IPS-18a (cell line): ENCODE data around the gene TUBA1C.
"Not testable (repeated sequence)": the region's sequence is repeated elsewhere in the genome, so short reads cannot be mapped to it uniquely, and the experiment has no call there.

Experiments used
- H3K27ac ChIP-seq: one replicate; pipeline ENCODE4 v1.5.1; 2013; ENCODE audit warnings: low read length
- H3K27me3 ChIP-seq: one replicate; pipeline ENCODE4 v1.6.1; 2013; ENCODE audit warnings: mild to moderate bottlenecking, low read length; ENCODE audit not compliant: control insufficient read depth, insufficient read depth
- H3K36me3 ChIP-seq: one replicate; pipeline ENCODE4 v1.6.1; 2013; ENCODE audit warnings: low read depth, low read length; ENCODE audit not compliant: control insufficient read depth
- H3K4me1 ChIP-seq: one replicate; pipeline ENCODE4 v1.6.1; 2013; ENCODE audit warnings: low read depth, low read length; ENCODE audit not compliant: control insufficient read depth
- H3K4me3 ChIP-seq: one replicate; pipeline ENCODE4 v1.5.1; 2013; ENCODE audit warnings: low read length
- H3K9ac ChIP-seq: one replicate; pipeline ENCODE4 v1.6.1; 2013; ENCODE audit warnings: mild to moderate bottlenecking, low read length, moderate library complexity
- H3K9me3 ChIP-seq: one replicate; pipeline ENCODE4 v1.6.1; 2013; ENCODE audit warnings: low read depth, low read length; ENCODE audit not compliant: control insufficient read depth

Gene TUBA1C

GRCh38 chr12:49257508-49258184, 7.2 kb upstream of the TUBA1C start:
- H3K27ac ChIP-seq, H3K36me3 ChIP-seq, H3K27me3 ChIP-seq, H3K4me3 ChIP-seq, H3K4me1 ChIP-seq, H3K9ac ChIP-seq, H3K9me3 ChIP-seq: not testable (repeated sequence)

- H3K9me3 ChIP-seq: no peaks in the 10 kb centered on the region
- H3K27me3 ChIP-seq: no peaks in the 10 kb centered on the region
- no peak overlapping the region for H3K9ac ChIP-seq
- no peak overlapping the region for H3K27ac ChIP-seq
- no peak overlapping the region for H3K4me3 ChIP-seq
- H3K4me1 ChIP-seq: no peaks in the 10 kb centered on the region
- H3K36me3 ChIP-seq: no peaks in the 10 kb centered on the region
Measured at GRCh38 chr12:49259452-49259851, 5.4 kb upstream of the TUBA1C start.

GRCh38 chr12:49260166-49260565, 4.7 kb upstream of the TUBA1C start:
- H3K4me1 ChIP-seq: no peaks in the 10 kb centered on the region
- no peak overlapping the region for H3K4me3 ChIP-seq
- H3K27me3 ChIP-seq: no peaks in the 10 kb centered on the region
- no peak overlapping the region for H3K9ac ChIP-seq
- no peak overlapping the region for H3K27ac ChIP-seq
- H3K9me3 ChIP-seq: no peaks in the 10 kb centered on the region
- H3K36me3 ChIP-seq: no peaks in the 10 kb centered on the region

GRCh38 chr12:49260571-49261363, 4.1 kb upstream of the TUBA1C start:
- no peak overlapping the region for H3K9ac ChIP-seq
- H3K27me3 ChIP-seq: no peaks in the 10 kb centered on the region
- no peaks in the 10 kb centered on the region for H3K9me3 ChIP-seq
- no peak overlapping the region for H3K27ac ChIP-seq
- H3K4me1 ChIP-seq: no peaks in the 10 kb centered on the region
- H3K36me3 ChIP-seq: no peaks in the 10 kb centered on the region
- no peak overlapping the region for H3K4me3 ChIP-seq

- H3K36me3 ChIP-seq: no peaks in the 10 kb centered on the region
- H3K27ac ChIP-seq: no peak overlapping the region
- H3K9ac ChIP-seq: no peak overlapping the region
Measured at GRCh38 chr12:49261721-49262120, 3.2 kb upstream of the TUBA1C start.

GRCh38 chr12:49263400-49263763, 1.5 kb upstream of the TUBA1C start:
- Histone ChIP-seq H3K9me3 (no peaks in the 10 kb centered on the region), H3K27ac (no peak overlapping the region), H3K4me1 (no peaks in the 10 kb centered on the region), H3K9ac (no peak overlapping the region), H3K27me3 (no peaks in the 10 kb centered on the region), H3K36me3 (peaks cover 9% of the 10 kb centered on the region), H3K4me3 (no peak overlapping the region)

More at GRCh38 chr12:49261721-49262120, 3.2 kb upstream of the TUBA1C start:
- Histone ChIP-seq H3K9me3 (no peaks in the 10 kb centered on the region), H3K4me3 (no peak overlapping the region), H3K27me3 (no peaks in the 10 kb centered on the region), H3K4me1 (no peaks in the 10 kb centered on the region)

- H3K27ac ChIP-seq: no peak overlapping the region
- H3K27me3 ChIP-seq: no peaks in the 10 kb centered on the region
- H3K9ac ChIP-seq: peak overlapping the region; percentile 97
- no peaks in the 10 kb centered on the region for H3K9me3 ChIP-seq
- H3K36me3 ChIP-seq: peaks cover 16% of the 10 kb centered on the region
- H3K4me3 ChIP-seq: peak overlapping the region; percentile 96
- no peaks in the 10 kb centered on the region for H3K4me1 ChIP-seq
Measured at GRCh38 chr12:49264466-49264872, 413 bp upstream of the TUBA1C start.

GRCh38 chr12:49269191-49269590, 4.3 kb downstream of the TUBA1C start:
- not testable (repeated sequence) for H3K9ac ChIP-seq, H3K4me3 ChIP-seq
- H3K36me3 ChIP-seq: peaks cover 57% of the 10 kb centered on the region

GRCh38 chr12:49272790-49273725, 8.2 kb downstream of the TUBA1C start:
- Histone ChIP-seq H3K9me3 (no peaks in the 10 kb centered on the region), H3K4me3 (no peak overlapping the region), H3K36me3 (peaks cover 48% of the 10 kb centered on the region), H3K9ac (no peak overlapping the region), H3K4me1 (no peaks in the 10 kb centered on the region), H3K27me3 (no peaks in the 10 kb centered on the region), H3K27ac (no peak overlapping the region)

More at GRCh38 chr12:49269191-49269590, 4.3 kb downstream of the TUBA1C start:
- not testable (repeated sequence) for H3K4me1 ChIP-seq, H3K27ac ChIP-seq, H3K9me3 ChIP-seq, H3K27me3 ChIP-seq

- Histone ChIP-seq H3K36me3 (peaks cover 47% of the 10 kb centered on the region), H3K27me3 (no peaks in the 10 kb centered on the region), H3K4me1 (no peaks in the 10 kb centered on the region), H3K9me3 (no peaks in the 10 kb centered on the region), H3K4me3 (no peak overlapping the region), H3K27ac (no peak overlapping the region), H3K9ac (no peak overlapping the region)
Measured at GRCh38 chr12:49273726-49274395, 9.0 kb downstream of the TUBA1C start.
